GM12878 (cell line): Measurements from ENCODE around the gene SUGP1. TPM values are rescaled to one million over a fixed set of nuclear protein-coding genes. Genes with fewer than 3 reads are reported as not detected.

ENCODE experiments used
- ATAC-seq: fragments of 200-7000 bp; cut with Tn5 transposase; 3 replicates; pipeline ENCODE4 v1.9.1; 2020; ENCODE audit warnings: mild to moderate bottlenecking, moderate library complexity
- BruUV-seq: library from RNA; stranded (reverse); fragments of 400-500 nt; replicated peaks from 2 replicates; lab custom pipeline; 2021; lab: Mats Ljungman, UMichigan
- CTCF ChIA-PET: fragments of 300-600 bp; sonication (Branson Sonifier 250); formaldehyde crosslinking; extraction: SDS; loops from one replicate; lab custom pipeline; 2021; ENCODE audit warnings: inconsistent platforms; lab: Yijun Ruan, JAX
- POLR2A ChIA-PET: fragments of 350-600 bp; formaldehyde crosslinking; extraction: SDS; loops from one replicate; lab custom pipeline; 2021; ENCODE audit warnings: inconsistent platforms; lab: Charles Lee
- RAD21 ChIA-PET: fragments of 300-600 bp; sonication (Branson Sonifier 250); formaldehyde crosslinking; loops from one replicate; lab custom pipeline; 2023; ENCODE audit warnings: antibody characterized with exemption; ENCODE audit not compliant: unreplicated experiment; lab: Charles Lee
- SMC1A ChIA-PET: fragments of 300-600 bp; sonication (Branson Sonifier 250); formaldehyde crosslinking; loops from one replicate; lab custom pipeline; 2023; ENCODE audit not compliant: unreplicated experiment, uncharacterized antibody; lab: Charles Lee
- DNase-seq: peaks from one replicate; pipeline ENCODE4 v3.0.0-alpha.2; 2011; ENCODE audit warnings: low read depth, low spot score
- FAIRE-seq: peaks from 3 replicates; lab custom pipeline; 2011; peaks lifted over from hg19 to GRCh38; lab: Jason Lieb, UNC
- H2AFZ ChIP-seq: 2 replicates; pipeline ENCODE4 v1.6.0; 2011; ENCODE audit warnings: low read depth, low read length, control low read depth; ENCODE audit not compliant: control insufficient read depth
- H3K27ac ChIP-seq: 2 replicates; pipeline ENCODE4 v1.5.1; 2011; ENCODE audit warnings: control low read depth; ENCODE audit not compliant: control insufficient read depth, insufficient read depth
- H3K27me3 ChIP-seq, 2 experiments: replicated peaks in 1 of 2; 2 replicates each; pipeline versions ENCODE4 v1.6.0 to v1.6.1; 2011; ENCODE audit warnings: low read length in 1 of 2; ENCODE audit not compliant: control insufficient read depth in 2 of 2, insufficient read depth in 2 of 2
- H3K36me3 ChIP-seq, 2 experiments: 2 replicates each; pipeline ENCODE4 v1.5.1; 2011; ENCODE audit warnings: low read length in 1 of 2; ENCODE audit not compliant: control insufficient read depth in 2 of 2, insufficient read depth in 2 of 2
- H3K4me1 ChIP-seq: 2 replicates; pipeline ENCODE4 v1.6.1; 2011; ENCODE audit warnings: mild to moderate bottlenecking, low read length, moderate library complexity, mixed read lengths; ENCODE audit not compliant: control insufficient read depth, insufficient read depth
- H3K4me2 ChIP-seq: 2 replicates; pipeline ENCODE4 v1.6.0; 2011; ENCODE audit warnings: control low read depth; ENCODE audit not compliant: control insufficient read depth, insufficient read depth
- H3K4me3 ChIP-seq: fragments of 200-600 bp; sonication (generic); 2 replicates; pipeline ENCODE4 v1.5.1; 2016
- H3K79me2 ChIP-seq: 2 replicates; pipeline ENCODE4 v1.6.0; 2011; ENCODE audit warnings: low read length; ENCODE audit not compliant: control insufficient read depth, insufficient read depth
- H3K9ac ChIP-seq: 2 replicates; pipeline ENCODE4 v1.8.0; 2011; ENCODE audit warnings: low read length, control low read depth, mixed read lengths; ENCODE audit not compliant: control insufficient read depth, insufficient read depth
- H3K9me3 ChIP-seq: replicated peaks from 3 replicates; pipeline ENCODE4 v1.5.1; 2011; ENCODE audit warnings: mild to moderate bottlenecking, low read length; ENCODE audit not compliant: control insufficient read depth, insufficient read depth
- H4K20me1 ChIP-seq: 2 replicates; pipeline ENCODE4 v1.6.0; 2011; ENCODE audit not compliant: control insufficient read depth, insufficient read depth
- ATF7 ChIP-seq: fragments of 450-650 bp; IDR thresholded peaks from 2 replicates; pipeline ENCODE4 v1.6.1; 2016; ENCODE audit warnings: low read depth, mild to moderate bottlenecking
- BACH1 ChIP-seq: fragments of 450-650 bp; IDR thresholded peaks from 2 replicates; pipeline ENCODE4 v1.6.1; 2017; ENCODE audit warnings: mild to moderate bottlenecking, borderline replicate concordance
- HDAC2 ChIP-seq: fragments of 200-600 bp; sonication (generic); IDR thresholded peaks from 2 replicates; pipeline ENCODE4 v1.6.1; 2017
- IRF5 ChIP-seq: fragments of 450-650 bp; IDR thresholded peaks from 2 replicates; pipeline ENCODE4 v1.6.1; 2017; ENCODE audit warnings: borderline replicate concordance
- KDM1A ChIP-seq: fragments of 200-600 bp; sonication (generic); IDR thresholded peaks from 2 replicates; pipeline ENCODE4 v1.6.1; 2016; ENCODE audit warnings: borderline replicate concordance
- MAX ChIP-seq: IDR thresholded peaks from 2 replicates; pipeline ENCODE4 v1.6.1; 2012; ENCODE audit warnings: low read depth, low read length, improper control_type of control experiment
- NBN ChIP-seq: fragments of 450-650 bp; IDR thresholded peaks from 2 replicates; pipeline ENCODE4 v1.6.1; 2016
- POLR2AphosphoS5 ChIP-seq: IDR thresholded peaks from 2 replicates; pipeline ENCODE4 v1.6.1; 2011; ENCODE audit warnings: mild to moderate bottlenecking, low read length, inconsistent platforms
- RAD51 ChIP-seq: fragments of 450-650 bp; IDR thresholded peaks from 2 replicates; pipeline ENCODE4 v1.6.1; 2016; ENCODE audit warnings: moderate library complexity, mild to moderate bottlenecking, inconsistent platforms
- TARDBP ChIP-seq: IDR thresholded peaks from 2 replicates; pipeline ENCODE4 v1.6.1; 2016; ENCODE audit warnings: borderline replicate concordance
- TCF12 ChIP-seq: IDR thresholded peaks from 2 replicates; pipeline ENCODE4 v1.6.1; 2011; ENCODE audit warnings: low read depth, mild to moderate bottlenecking, low read length
- ZBTB11 ChIP-seq: fragments of 450-650 bp; formaldehyde crosslinking; IDR thresholded peaks from 2 replicates; pipeline ENCODE4 v1.5.0; 2022; ENCODE audit warnings: mild to moderate bottlenecking, missing genetic modification characterization
- WGBS: methylation state at CpG from one replicate; pipeline ENCODE4 v1.1.6; 2016; ENCODE audit warnings: low lambda C conversion rate; ENCODE audit not compliant: insufficient replicate concordance, insufficient coverage; ENCODE audit errors: missing lambda C conversion rate; 5-methylcytosine and 5-hydroxymethylcytosine counted together
- in situ Hi-C: fragments of 300-500 bp; cut with MboI; formaldehyde crosslinking; loops from 9 replicates; pipeline ENCODE4 v1.14.3; 2018; ENCODE audit warnings: mixed read lengths
- intact Hi-C: fragments of 100-400 bp; cut with micrococcal nuclease; formaldehyde crosslinking; loops from one replicate; pipeline ENCODE4 v1.14.2; 2022; ENCODE audit not compliant: unreplicated experiment
- polyA plus RNA-seq, 11 experiments: library from polyadenylated mRNA; depleted of rRNA in 4 of 11; unstranded in 6 of 11; stranded (reverse) in 5 of 11; fragments of >200 nt; fragmentation: Nextera tagmentation in 4 of 11; fragmentation: Illumina TruSeq in 1 of 11; extraction: Ambion mirVana in 4 of 11; extraction: Trizol in 1 of 11; gene quantifications; 1 replicate in 1 of 11; 2 replicates in 10 of 11; pipeline versions ENCODE4 v1.2.1 to v1.2.3, GENCODE V29; 2011 to 2016; ENCODE audit warnings: inconsistent platforms in 2 of 11, missing spikeins in 2 of 11, low read depth in 1 of 11
- total RNA-seq, 4 experiments: library from RNA; depleted of rRNA in 3 of 4; stranded (reverse); fragments of >200 nt in 3 of 4; fragmentation: Illumina TruSeq in 1 of 4; extraction: Trizol in 1 of 4; gene quantifications; 2 replicates each; pipeline versions ENCODE4 v1.2.1 to v1.2.3, GENCODE V29; 2013 to 2021

Gene SUGP1
- total and polyA plus RNA-seq, 10 of the 15 experiments (the other 5 are each of a cell fraction or from before 2014, with no cell fraction given) = 1.6 to 70.2 (median 38.4) TPM

GRCh38 chr19:19250196-19250801 lies 70.0 kb downstream of the SUGP1 start (continued):
- TF ChIP-seq ATF7 (no peak), TCF12 (no peak), HDAC2 (no peak), RAD51 (no peak), IRF5 (no peak)

- WGBS = 42% methylated on average over 9 of the region's 9 CpGs
- ChIA-PET SMC1A (no interaction called here), POLR2A (no interaction called here), RAD21 (no interaction called here), CTCF (no interaction called here)
- intact Hi-C loops (no loop called here), in situ Hi-C loops (no loop called here)
- BruUV-seq = no TSS peak
- no peaks in the 10 kb centered on the region for H4K20me1 ChIP-seq
- no peak for TF ChIP-seq TARDBP
- TF ChIP-seq ZBTB11 (CRISPR knock-in tag) = no peak
- TF ChIP-seq POLR2AphosphoS5 = no peak
- no peak for TF ChIP-seq NBN
- no peak for TF ChIP-seq MAX
- TF ChIP-seq KDM1A = no peak
- no peak for TF ChIP-seq BACH1
- H3K36me3 ChIP-seq = no peaks in the 10 kb centered on the region
- no peaks in the 10 kb centered on the region for H3K4me1 ChIP-seq
- FAIRE-seq (no peak), DNase-seq (no peak), ATAC-seq (no peak)
- no peak overlapping the region for H3K4me3 ChIP-seq
- no peaks in the 10 kb centered on the region for H3K79me2 ChIP-seq
- no peak overlapping the region for H3K27ac ChIP-seq
- H2AFZ ChIP-seq = no peak overlapping the region
- H3K9ac ChIP-seq = no peak overlapping the region
- no peaks in the 10 kb centered on the region for H3K27me3 ChIP-seq
- H3K9me3 ChIP-seq = no peaks in the 10 kb centered on the region; the same call in 2 of the 3 replicates
- no peak overlapping the region for H3K4me2 ChIP-seq
Measured at GRCh38 chr19:19240476-19240875, 79.8 kb downstream of the SUGP1 start.
